Inferior parietal cortex (tissue), 1 donor: Measurements from ENCODE around the gene UBR4.
"Not testable (repeated sequence)": the region's sequence is repeated elsewhere in the genome, so short reads cannot be mapped to it uniquely, and the experiment has no call there.

Source experiments
- DNase-seq: peaks from one replicate; pipeline ENCODE4 v3.0.0-alpha.2; 2016; ENCODE audit errors: extremely low spot score

Gene UBR4

GRCh38 chr1:19191811-19192210 is 18.3 kb downstream of the UBR4 start:
- DNase-seq: no peak

GRCh38 chr1:19190468-19190867 is 19.6 kb downstream of the UBR4 start:
- no peak for DNase-seq

GRCh38 chr1:19189270-19189669 is 20.8 kb downstream of the UBR4 start:
- no peak for DNase-seq

GRCh38 chr1:19187852-19188251 is 22.2 kb downstream of the UBR4 start:
- no peak for DNase-seq

GRCh38 chr1:19186001-19186400 is 24.1 kb downstream of the UBR4 start:
- no peak for DNase-seq

GRCh38 chr1:19182223-19182622 is 27.8 kb downstream of the UBR4 start:
- DNase-seq: no peak

GRCh38 chr1:19180265-19180657 is 29.8 kb downstream of the UBR4 start:
- DNase-seq: not testable (repeated sequence)

GRCh38 chr1:19179597-19180264 is 30.3 kb downstream of the UBR4 start:
- peak; percentile 47 for DNase-seq

GRCh38 chr1:19178734-19179398 is 31.2 kb downstream of the UBR4 start:
- no peak for DNase-seq

GRCh38 chr1:19177811-19178210 is 32.3 kb downstream of the UBR4 start:
- DNase-seq: no peak

GRCh38 chr1:19169642-19170041 is 40.4 kb downstream of the UBR4 start:
- peak; percentile 55 for DNase-seq

GRCh38 chr1:19167140-19167539 is 42.9 kb downstream of the UBR4 start:
- no peak for DNase-seq

GRCh38 chr1:19166066-19166465 is 44.0 kb downstream of the UBR4 start:
- DNase-seq: no peak

GRCh38 chr1:19165501-19165900 is 44.6 kb downstream of the UBR4 start:
- no peak for DNase-seq

GRCh38 chr1:19164274-19165015 is 45.6 kb downstream of the UBR4 start:
- DNase-seq: no peak

GRCh38 chr1:19163261-19163660 is 46.8 kb downstream of the UBR4 start:
- DNase-seq: peak; percentile 54

- no peak for DNase-seq
These were observed 49.2 kb downstream of the UBR4 start for GRCh38 chr1:19160831-19161230.

GRCh38 chr1:19157653-19158052 is 52.4 kb downstream of the UBR4 start:
- no peak for DNase-seq

GRCh38 chr1:19156676-19157075 is 53.4 kb downstream of the UBR4 start:
- no peak for DNase-seq

- DNase-seq: no peak
These were observed 55.2 kb downstream of the UBR4 start for GRCh38 chr1:19154876-19155275.

- no peak for DNase-seq
These were observed 56.9 kb downstream of the UBR4 start for GRCh38 chr1:19153169-19153568.

GRCh38 chr1:19151537-19151936 is 58.5 kb downstream of the UBR4 start:
- no peak for DNase-seq

- DNase-seq: no peak
These were observed 60.3 kb downstream of the UBR4 start for GRCh38 chr1:19149736-19150135.
